VCaP (cell line): ENCODE data around the gene TMEM33.

ENCODE experiments used
- H3K27ac ChIP-seq: fragments of 450-650 bp; 2 replicates; pipeline ENCODE4 v1.5.1; 2017
- TF ChIP-seq, protein P1 (sequence below): fragments of 450-650 bp; conservative IDR thresholded peaks from 2 replicates; pipeline ENCODE4 v1.5.1; 2017; ENCODE audit warnings: mild to moderate bottlenecking, moderate library complexity

The TMEM33 gene

DNA sequence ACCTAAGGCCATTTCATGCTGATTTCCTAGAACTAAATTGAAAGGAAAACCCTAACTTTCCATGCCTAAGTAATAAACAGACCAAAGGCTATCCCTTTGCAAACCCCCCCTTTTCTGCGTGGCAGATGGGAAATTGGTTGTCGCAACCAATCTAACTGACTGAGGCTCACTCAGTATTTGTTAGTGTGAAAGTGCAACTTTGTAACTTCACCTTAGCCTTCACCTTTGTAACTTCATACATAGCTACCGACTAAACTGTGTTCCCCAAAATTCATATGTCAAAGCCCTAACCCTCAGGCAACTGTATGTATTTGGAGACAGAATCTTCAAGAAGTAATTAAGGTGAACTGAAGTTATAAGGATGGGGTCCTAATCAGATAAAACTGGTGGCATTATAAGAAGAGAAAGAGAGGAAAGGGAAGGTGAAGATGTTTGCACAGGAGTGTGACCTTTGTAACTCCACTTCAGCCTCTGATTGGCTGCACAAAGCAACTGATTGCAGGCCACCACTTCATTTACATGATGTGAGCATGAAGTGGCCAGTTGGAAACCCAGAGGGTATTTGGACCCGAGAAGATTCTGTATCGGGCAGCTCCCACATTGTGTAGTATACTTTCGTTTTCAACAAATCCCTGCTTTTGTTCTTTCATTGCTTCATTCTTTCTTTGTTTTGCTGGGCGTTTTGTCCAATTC is 4.9 kb upstream of the TMEM33 start:
- no peak overlapping the region for H3K27ac ChIP-seq
- TF ChIP-seq, protein P1, sequence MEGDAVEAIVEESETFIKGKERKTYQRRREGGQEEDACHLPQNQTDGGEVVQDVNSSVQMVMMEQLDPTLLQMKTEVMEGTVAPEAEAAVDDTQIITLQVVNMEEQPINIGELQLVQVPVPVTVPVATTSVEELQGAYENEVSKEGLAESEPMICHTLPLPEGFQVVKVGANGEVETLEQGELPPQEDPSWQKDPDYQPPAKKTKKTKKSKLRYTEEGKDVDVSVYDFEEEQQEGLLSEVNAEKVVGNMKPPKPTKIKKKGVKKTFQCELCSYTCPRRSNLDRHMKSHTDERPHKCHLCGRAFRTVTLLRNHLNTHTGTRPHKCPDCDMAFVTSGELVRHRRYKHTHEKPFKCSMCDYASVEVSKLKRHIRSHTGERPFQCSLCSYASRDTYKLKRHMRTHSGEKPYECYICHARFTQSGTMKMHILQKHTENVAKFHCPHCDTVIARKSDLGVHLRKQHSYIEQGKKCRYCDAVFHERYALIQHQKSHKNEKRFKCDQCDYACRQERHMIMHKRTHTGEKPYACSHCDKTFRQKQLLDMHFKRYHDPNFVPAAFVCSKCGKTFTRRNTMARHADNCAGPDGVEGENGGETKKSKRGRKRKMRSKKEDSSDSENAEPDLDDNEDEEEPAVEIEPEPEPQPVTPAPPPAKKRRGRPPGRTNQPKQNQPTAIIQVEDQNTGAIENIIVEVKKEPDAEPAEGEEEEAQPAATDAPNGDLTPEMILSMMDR: no peak

DNA sequence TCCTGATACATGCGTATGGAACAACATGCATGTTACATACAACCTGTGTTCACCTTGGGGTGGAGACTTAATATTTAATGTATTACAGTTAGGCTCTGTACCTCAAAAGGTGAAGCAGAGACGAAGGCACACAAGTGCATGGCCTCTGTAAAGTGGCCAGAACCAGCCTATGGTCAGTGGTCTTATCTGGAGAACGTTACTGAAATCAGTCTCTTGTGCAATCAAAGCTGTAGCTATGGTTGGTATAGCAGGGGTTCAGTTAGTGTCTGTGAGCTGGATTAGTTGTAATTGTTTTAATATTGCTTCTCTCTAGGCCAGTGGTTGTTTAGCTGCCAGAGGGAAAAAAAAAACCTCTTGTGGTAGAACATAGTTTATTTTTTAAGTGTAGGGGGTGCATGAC is 2.2 kb upstream of the TMEM33 start:
- TF ChIP-seq, protein P1: no peak
- no peak overlapping the region for H3K27ac ChIP-seq

DNA sequence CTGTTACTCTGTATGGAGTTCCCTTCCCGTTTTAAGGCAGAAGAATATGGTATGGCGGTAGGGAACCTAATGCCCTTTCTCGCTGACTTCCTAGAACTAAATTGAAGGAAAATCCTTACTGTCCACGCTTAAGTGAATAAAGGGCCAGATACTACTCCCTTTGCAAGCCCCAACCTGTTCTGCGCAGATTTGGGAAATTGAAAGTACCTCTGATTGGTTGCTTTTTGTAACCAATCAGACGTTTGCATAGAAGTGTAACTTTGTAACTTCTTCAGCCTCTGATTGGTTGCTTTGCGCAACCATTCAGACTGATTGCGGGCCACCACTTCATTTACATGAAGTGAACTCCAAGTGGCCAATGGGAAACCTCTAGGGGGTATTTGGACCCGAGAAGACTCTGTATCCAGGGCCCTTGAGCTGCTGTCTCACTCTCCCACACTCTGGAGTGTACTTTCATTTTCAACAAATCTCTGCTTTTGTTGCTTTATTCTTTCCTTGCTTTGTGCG is 1.2 kb upstream of the TMEM33 start:
- no peak overlapping the region for H3K27ac ChIP-seq
- TF ChIP-seq, protein P1: no peak

GRCh38 chr4:41934514-41934900 is 722 bp upstream of the TMEM33 start:
- TF ChIP-seq, protein P1: no peak
- H3K27ac ChIP-seq: peak overlapping the region; percentile 93

DNA sequence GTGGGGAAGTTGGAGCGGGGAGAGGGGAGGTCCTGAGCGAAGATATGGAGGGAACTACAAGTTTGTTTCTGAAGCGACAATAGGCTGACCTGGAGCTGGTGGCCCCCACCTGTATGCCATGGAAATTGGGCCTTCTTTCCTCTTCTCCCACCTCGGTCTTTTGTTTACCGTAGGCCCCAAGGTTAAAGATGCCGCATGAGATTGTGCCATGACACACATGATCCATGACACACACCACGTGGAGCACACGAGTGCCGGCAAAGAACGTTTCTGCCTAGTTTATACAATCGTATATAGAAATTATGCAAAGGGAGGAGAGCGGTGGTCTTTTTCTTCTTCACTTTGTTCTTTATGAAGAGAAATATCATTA is 408 bp downstream of the TMEM33 start:
- TF ChIP-seq, protein P1: no peak
- peak overlapping the region; percentile 93 for H3K27ac ChIP-seq

DNA sequence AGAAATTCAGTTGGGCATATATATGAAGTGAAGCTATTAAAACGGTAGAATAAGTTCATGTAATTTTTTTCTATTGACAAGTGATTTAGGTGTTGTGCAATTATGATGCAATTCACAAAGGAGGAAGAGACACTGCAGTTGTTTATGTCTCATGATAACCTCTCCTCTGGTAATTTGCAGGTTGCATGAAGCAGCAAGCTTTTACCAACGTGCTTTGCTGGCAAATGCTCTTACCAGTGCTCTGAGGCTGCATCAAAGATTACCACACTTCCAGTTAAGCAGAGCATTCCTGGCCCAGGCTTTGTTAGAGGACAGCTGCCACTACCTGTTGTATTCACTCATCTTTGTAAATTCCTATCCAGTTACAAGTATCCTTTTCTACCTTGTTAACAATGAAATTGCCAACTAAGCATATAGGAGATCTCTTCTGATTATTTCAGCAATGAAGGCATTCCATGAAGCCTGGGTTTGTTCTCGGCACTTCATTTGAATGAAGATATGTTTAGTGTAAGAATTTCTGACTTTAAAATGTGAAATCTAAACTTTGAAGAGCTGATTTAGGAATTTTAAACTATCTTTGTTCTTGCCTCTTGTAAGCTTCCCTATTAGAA is 3.9 kb downstream of the TMEM33 start:
- H3K27ac ChIP-seq: no peak overlapping the region
- TF ChIP-seq, protein P1: no peak

- no peak overlapping the region for H3K27ac ChIP-seq
- TF ChIP-seq, protein P1: no peak
These were observed 5.6 kb downstream of the TMEM33 start for GRCh38 chr4:41940834-41941233.
